ENCODE results near the gene FBXL14. TPM values are rescaled to one million over a fixed set of nuclear protein-coding genes. Genes with fewer than 3 reads are reported as not detected.
A peak's percentile ranks its signal among the peaks of the same experiment; 100 is the strongest.

FBXL14 gene
- total RNA-seq, 3 donors from 2014 or later (not counting 1 experiment from before 2014, with no cell fraction given) = 18.7 to 24.9 (median 22.8) TPM

DNA sequence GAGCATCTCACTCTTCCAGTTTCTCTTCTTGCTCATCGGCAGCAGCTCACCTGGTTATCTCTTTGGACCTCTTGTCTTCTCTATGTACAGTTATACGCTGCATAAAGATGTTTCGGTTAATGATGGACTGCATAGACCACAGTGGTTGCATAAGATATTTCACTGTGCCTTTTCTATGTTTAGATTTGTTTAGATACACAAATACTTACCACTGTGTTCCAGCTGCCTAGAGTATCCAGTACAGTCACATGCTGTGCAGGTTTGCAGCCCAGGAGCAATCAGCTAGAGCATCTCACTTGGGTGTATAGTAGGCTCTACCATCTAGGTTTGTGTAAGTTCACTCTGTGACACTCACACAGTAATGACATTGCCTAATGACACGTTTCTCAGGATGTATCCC, 57.6 kb downstream of the FBXL14 start:
- H3K36me3 ChIP-seq (ENCODE audit: control insufficient read depth, insufficient read depth, low read length) = no peaks in the 10 kb centered on the region
- H3K27me3 ChIP-seq (ENCODE audit: control insufficient read depth, insufficient read depth, low read length) = peaks cover 69% of the 10 kb centered on the region
- no peaks in the 10 kb centered on the region for H3K9me3 ChIP-seq (ENCODE audit: control insufficient read depth, insufficient read depth, low read length)
- no peak overlapping the region for H3K27ac Mint-ChIP-seq
- no peaks in the 10 kb centered on the region for H3K36me3 Mint-ChIP-seq
- H3K4me1 ChIP-seq (ENCODE audit: control insufficient read depth, insufficient read depth, low read length) = peaks cover 40% of the 10 kb centered on the region
- no peak for DNase-seq
- no peak overlapping the region for H3K4me3 Mint-ChIP-seq
- no peaks in the 10 kb centered on the region for H3K9me3 Mint-ChIP-seq
- no peak overlapping the region for H3K4me3 ChIP-seq (ENCODE audit: low read length)
- intact Hi-C loops (cut with micrococcal nuclease) = no loop called here
- TF ChIP-seq, protein P1, sequence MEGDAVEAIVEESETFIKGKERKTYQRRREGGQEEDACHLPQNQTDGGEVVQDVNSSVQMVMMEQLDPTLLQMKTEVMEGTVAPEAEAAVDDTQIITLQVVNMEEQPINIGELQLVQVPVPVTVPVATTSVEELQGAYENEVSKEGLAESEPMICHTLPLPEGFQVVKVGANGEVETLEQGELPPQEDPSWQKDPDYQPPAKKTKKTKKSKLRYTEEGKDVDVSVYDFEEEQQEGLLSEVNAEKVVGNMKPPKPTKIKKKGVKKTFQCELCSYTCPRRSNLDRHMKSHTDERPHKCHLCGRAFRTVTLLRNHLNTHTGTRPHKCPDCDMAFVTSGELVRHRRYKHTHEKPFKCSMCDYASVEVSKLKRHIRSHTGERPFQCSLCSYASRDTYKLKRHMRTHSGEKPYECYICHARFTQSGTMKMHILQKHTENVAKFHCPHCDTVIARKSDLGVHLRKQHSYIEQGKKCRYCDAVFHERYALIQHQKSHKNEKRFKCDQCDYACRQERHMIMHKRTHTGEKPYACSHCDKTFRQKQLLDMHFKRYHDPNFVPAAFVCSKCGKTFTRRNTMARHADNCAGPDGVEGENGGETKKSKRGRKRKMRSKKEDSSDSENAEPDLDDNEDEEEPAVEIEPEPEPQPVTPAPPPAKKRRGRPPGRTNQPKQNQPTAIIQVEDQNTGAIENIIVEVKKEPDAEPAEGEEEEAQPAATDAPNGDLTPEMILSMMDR (IDR thresholded peaks at IDR 0.05) = no peak
- ATAC-seq = no peak
- H3K27me3 Mint-ChIP-seq (ENCODE audit: low read depth in 2 of 2) = peaks cover 74 to 85% of the 10 kb centered on the region in 2 donors
- peaks cover 29 to 38% of the 10 kb centered on the region in 2 donors for H3K4me1 Mint-ChIP-seq
- WGBS (ENCODE audit: insufficient coverage) = 91% methylated on average over 3 of the region's 4 CpGs
- H3K27ac ChIP-seq (ENCODE audit: low read length) = no peak overlapping the region

DNA sequence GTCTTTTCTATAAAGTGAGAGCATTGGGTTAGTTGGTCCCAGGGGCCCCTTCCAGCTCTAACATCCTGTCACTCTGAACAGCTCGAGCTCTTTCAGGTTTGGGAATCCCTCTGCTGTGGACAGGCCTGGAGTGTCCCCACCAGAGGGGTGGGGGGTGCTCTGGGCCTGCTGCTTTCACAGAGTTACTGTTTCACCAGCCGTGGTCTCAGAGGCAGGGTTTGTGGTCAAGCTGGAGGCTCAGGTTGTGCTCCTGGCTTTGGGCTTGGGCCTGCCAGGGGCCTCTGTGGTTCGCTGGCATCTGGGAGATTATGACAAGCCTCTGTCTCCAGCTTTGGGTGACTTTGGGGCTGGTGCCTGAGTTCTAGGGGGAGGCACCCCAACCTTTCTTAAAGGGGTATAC, 59.6 kb downstream of the FBXL14 start:
- TF ChIP-seq, protein P1 (IDR thresholded peaks at IDR 0.05) = no peak
- Histone ChIP-seq H3K9me3 (ENCODE audit: control insufficient read depth, insufficient read depth, low read length) (no peaks in the 10 kb centered on the region), H3K27me3 (ENCODE audit: control insufficient read depth, insufficient read depth, low read length) (peaks cover 69% of the 10 kb centered on the region), H3K4me1 (ENCODE audit: control insufficient read depth, insufficient read depth, low read length) (peaks cover 48% of the 10 kb centered on the region), H3K27ac (ENCODE audit: low read length) (no peak overlapping the region), H3K36me3 (ENCODE audit: control insufficient read depth, insufficient read depth, low read length) (no peaks in the 10 kb centered on the region), H3K4me3 (ENCODE audit: low read length) (no peak overlapping the region)
- no peak for DNase-seq
- ATAC-seq = no peak
- Mint-ChIP-seq H3K4me3 (peak overlapping the region; percentile 59), H3K9me3 (no peaks in the 10 kb centered on the region), H3K27ac (no peak overlapping the region), H3K27me3 (ENCODE audit: low read depth in 2 of 2) (peaks cover 66 to 71% of the 10 kb centered on the region in 2 donors), H3K36me3 (no peaks in the 10 kb centered on the region), H3K4me1 (peaks cover 35 to 38% of the 10 kb centered on the region in 2 donors)
- WGBS (ENCODE audit: insufficient coverage) = 29% methylated on average over 3 of the region's 3 CpGs
- intact Hi-C loops (cut with micrococcal nuclease) = no loop called here

DNA sequence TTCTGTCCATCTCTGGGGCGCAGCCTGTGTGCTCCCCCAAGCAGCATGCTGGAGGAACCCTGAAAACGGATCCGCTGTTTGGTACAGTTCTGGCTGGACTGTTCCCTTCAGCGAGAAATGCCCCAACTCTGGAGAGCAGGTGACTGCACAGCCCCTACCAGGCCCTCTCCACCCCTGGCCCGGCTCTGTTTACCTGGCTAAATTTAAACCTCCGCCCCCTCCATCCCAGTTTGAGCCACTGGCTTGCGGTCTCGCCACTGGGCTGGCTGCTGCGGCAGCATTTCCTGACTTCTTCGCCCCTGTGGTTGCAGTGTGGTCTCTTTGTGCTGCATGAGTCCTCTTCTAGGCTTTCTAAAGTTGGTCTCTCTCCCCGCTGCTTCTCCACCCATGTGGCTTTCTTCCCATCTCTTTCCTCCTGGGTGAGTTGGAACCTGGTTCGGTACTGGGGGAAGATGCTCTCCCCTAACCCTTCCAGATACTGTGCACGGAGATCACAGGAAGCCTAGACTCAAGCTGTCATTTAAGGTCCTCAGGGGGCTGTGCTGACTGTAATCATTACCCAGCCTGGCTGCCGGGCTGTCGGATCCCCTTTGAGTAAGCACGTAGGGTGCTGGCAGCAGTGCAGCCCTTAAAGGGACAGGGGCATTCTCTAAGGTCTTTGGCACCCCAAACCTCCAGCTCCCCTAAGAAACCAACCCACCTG, 60.6 kb downstream of the FBXL14 start:
- intact Hi-C loops (cut with micrococcal nuclease) = no loop called here
- H3K27me3 ChIP-seq (ENCODE audit: control insufficient read depth, insufficient read depth, low read length) = peaks cover 70% of the 10 kb centered on the region
- H3K4me1 Mint-ChIP-seq = peaks cover 38 to 40% of the 10 kb centered on the region in 2 donors
- DNase-seq (peak; percentile 43 to 60), ATAC-seq (peak; percentile 59 to 75 (median 64))
- peaks cover 50% of the 10 kb centered on the region for H3K4me1 ChIP-seq (ENCODE audit: control insufficient read depth, insufficient read depth, low read length)
- peak overlapping the region; percentile 9 for H3K4me3 ChIP-seq (ENCODE audit: low read length)
- TF ChIP-seq, protein P1 (IDR thresholded peaks at IDR 0.05) = no peak
- under 1% methylated on average over 16 of the region's 16 CpGs for WGBS (ENCODE audit: insufficient coverage)
- H3K27ac ChIP-seq (ENCODE audit: low read length) = no peak overlapping the region
- no peaks in the 10 kb centered on the region for H3K9me3 ChIP-seq (ENCODE audit: control insufficient read depth, insufficient read depth, low read length)
- no peaks in the 10 kb centered on the region for H3K9me3 Mint-ChIP-seq
- no peaks in the 10 kb centered on the region for H3K36me3 Mint-ChIP-seq
- peak overlapping the region; percentile 87 for H3K4me3 Mint-ChIP-seq
- H3K27ac Mint-ChIP-seq = peak overlapping the region in 1 of 2 donors; percentile 29
- H3K27me3 Mint-ChIP-seq (ENCODE audit: low read depth in 2 of 2) = peaks cover 66 to 71% of the 10 kb centered on the region in 2 donors
- H3K36me3 ChIP-seq (ENCODE audit: control insufficient read depth, insufficient read depth, low read length) = no peaks in the 10 kb centered on the region
